RWPE1 (cell line): Measurements from ENCODE around the gene RFX8.
"Not testable (repeated sequence)": the region's sequence is repeated elsewhere in the genome, so short reads cannot be mapped to it uniquely, and the experiment has no call there.

Source experiments
- CTCF ChIA-PET: fragments of 350-600 bp; sonication (Branson Sonifier 250); formaldehyde crosslinking; extraction: SDS; loops from one replicate; lab custom pipeline; 2021; lab: Yijun Ruan, JAX
- POLR2A ChIA-PET: fragments of 400-600 bp; formaldehyde crosslinking; extraction: SDS; loops from one replicate; lab custom pipeline; 2020; ENCODE audit warnings: antibody characterized with exemption; ENCODE audit not compliant: low non-redundant PET; lab: Yijun Ruan, JAX
- DNase-seq: peaks from one replicate; pipeline ENCODE4 v3.0.0; 2012; ENCODE audit warnings: low spot score
- H3K27ac ChIP-seq: fragments of 450-650 bp; 2 replicates; pipeline ENCODE4 v1.5.1; 2017
- CTCF ChIP-seq: fragments of 450-650 bp; conservative IDR thresholded peaks from 2 replicates; pipeline ENCODE4 v1.5.1; 2017; ENCODE audit warnings: low read depth, mild to moderate bottlenecking

The RFX8 gene

GRCh38 chr2:101508636-101509035 lies 33.7 kb upstream of the RFX8 start:
- H3K27ac ChIP-seq = no peak overlapping the region
- no peak for TF ChIP-seq CTCF
- DNase-seq = no peak
- POLR2A ChIA-PET = no interaction called here
- CTCF ChIA-PET = interaction anchor here (0.7 kb wide), 1 partner anchor 14 kb away, joined by 3 read pairs; no protein-coding TSS in a partner anchor

- H3K27ac ChIP-seq, POLR2A ChIA-PET, CTCF ChIA-PET, DNase-seq: not testable (repeated sequence)
Measured at GRCh38 chr2:101505276-101505675, 30.4 kb upstream of the RFX8 start.

- POLR2A ChIA-PET, DNase-seq, H3K27ac ChIP-seq, CTCF ChIA-PET: not testable (repeated sequence)
Measured at GRCh38 chr2:101504744-101505143, 29.8 kb upstream of the RFX8 start.

GRCh38 chr2:101502095-101502494 lies 27.2 kb upstream of the RFX8 start:
- no peak for TF ChIP-seq CTCF
- no peak for DNase-seq
- CTCF ChIA-PET = interaction anchor here (0.7 to 0.9 kb wide), 2 partner anchors 83 to 1039 kb away, joined by 3 read pairs; no protein-coding TSS in a partner anchor
- POLR2A ChIA-PET = no interaction called here
- H3K27ac ChIP-seq = no peak overlapping the region

- no peak for DNase-seq
- no peak for TF ChIP-seq CTCF
- no peak overlapping the region for H3K27ac ChIP-seq
- ChIA-PET POLR2A (no interaction called here), CTCF (interaction anchor here (1.1 kb wide), 1 partner anchor 262 kb away, joined by 3 read pairs; no protein-coding TSS in a partner anchor)
Measured at GRCh38 chr2:101501443-101501842, 26.5 kb upstream of the RFX8 start.

GRCh38 chr2:101500860-101501259 lies 25.9 kb upstream of the RFX8 start:
- DNase-seq = no peak
- CTCF ChIA-PET = interaction anchor here (1.1 kb wide), 1 partner anchor 262 kb away, joined by 3 read pairs; no protein-coding TSS in a partner anchor
- H3K27ac ChIP-seq = no peak overlapping the region
- POLR2A ChIA-PET = no interaction called here
- TF ChIP-seq CTCF = no peak

- no peak for DNase-seq
- H3K27ac ChIP-seq = no peak overlapping the region
- TF ChIP-seq CTCF = no peak
- ChIA-PET CTCF (no interaction called here), POLR2A (no interaction called here)
Measured at GRCh38 chr2:101500180-101500579, 25.3 kb upstream of the RFX8 start.

- POLR2A ChIA-PET = no interaction called here
Measured at GRCh38 chr2:101496279-101496678, 21.4 kb upstream of the RFX8 start.

More at GRCh38 chr2:101496279-101496678, 21.4 kb upstream of the RFX8 start:
- no peak for DNase-seq
- H3K27ac ChIP-seq = no peak overlapping the region
- CTCF ChIA-PET = interaction anchor here (0.6 to 0.7 kb wide), 4 partner anchors 27 to 380 kb away, joined by 3 to 8 read pairs (median 4); no protein-coding TSS in a partner anchor
- no peak for TF ChIP-seq CTCF
